ENCODE results near the gene ZG16. TPM values are rescaled to one million over a fixed set of nuclear protein-coding genes. Genes with fewer than 3 reads are reported as not detected.

Gene ZG16
- total and polyA plus RNA-seq, 9 of the 15 experiments (the other 6 are each of a cell fraction or from before 2014, with no cell fraction given) = 0.04 TPM; not detected in 8

GRCh38 chr16:29816694-29817441 is 38.8 kb downstream of the ZG16 start (continued):
- TF ChIP-seq MGA (IDR thresholded peaks at IDR 0.05) = no peak
- TF ChIP-seq EGR1 (conservative IDR thresholded peaks at IDR 0.05) = peak; percentile 77
- 0 out of 2 replicates have a peak, but pooled peaks have one; percentile 14 for TF ChIP-seq SMARCE1 (IDR thresholded peaks at IDR 0.05)
- no peak for TF ChIP-seq ETS1 (conservative IDR thresholded peaks at IDR 0.05; ENCODE audit: control insufficient read depth, low read depth, low read length)
- no peak for TF ChIP-seq LARP7 (IDR thresholded peaks at IDR 0.05)
- peak; percentile 86; the same call in 1 of the 2 replicates for TF ChIP-seq RREB1 (CRISPR knock-in tag; IDR thresholded peaks at IDR 0.05)
- peak; percentile 38; the same call in 1 of the 2 replicates for TF ChIP-seq SPI1 (IDR thresholded peaks at IDR 0.05; ENCODE audit: borderline replicate concordance, low read depth, low read length)
- no peak for TF ChIP-seq KLF10 (CRISPR knock-in tag; IDR thresholded peaks at IDR 0.05)
- TF ChIP-seq RBM25 (IDR thresholded peaks at IDR 0.05; ENCODE audit: low read depth, low read length, severe bottlenecking) = no peak
